Erythroblast (primary cell): Measurements from ENCODE around the gene YIPF5.

ENCODE experiments used
- GATA1 ChIP-seq: IDR thresholded peaks from 2 replicates; pipeline ENCODE4 v1.6.1; 2011; ENCODE audit warnings: low read depth, mild to moderate bottlenecking, control low read depth, low read length, moderate library complexity
- POLR2A ChIP-seq: IDR thresholded peaks from 2 replicates; pipeline ENCODE4 v1.6.1; 2011; ENCODE audit warnings: mild to moderate bottlenecking, low read length

DNA sequence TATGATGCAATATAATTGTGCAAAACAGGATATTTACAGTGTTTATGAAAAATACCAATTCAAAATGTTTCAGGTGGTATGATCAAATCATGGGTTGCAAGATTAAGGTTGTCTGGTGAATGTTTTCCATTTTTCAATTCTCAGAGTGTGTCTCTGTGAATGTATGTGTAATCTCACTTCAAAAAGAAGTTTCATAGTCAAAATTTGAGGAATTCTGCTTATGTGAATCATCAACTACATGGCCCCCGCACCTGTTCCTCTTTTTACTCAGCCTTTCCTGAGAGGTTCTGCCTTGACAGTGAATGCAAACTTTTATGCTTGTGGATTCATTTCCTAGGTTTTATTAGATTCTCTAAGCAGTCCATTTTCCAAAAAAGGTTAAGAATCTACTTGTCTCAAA, 32.3 kb upstream of the YIPF5 start:
- TF ChIP-seq POLR2A (no peak), GATA1 (no peak)
